Endothelial cell (in vitro differentiated cells): ENCODE results near the gene HSPA12B. TPM values are rescaled to one million over a fixed set of nuclear protein-coding genes. Genes with fewer than 3 reads are reported as not detected.

Experiments
- DNase-seq: peaks from one replicate; pipeline ENCODE4 v3.0.0; 2021; ENCODE audit warnings: low spot score
- H3K27ac Mint-ChIP-seq: one replicate; pipeline ENCODE4 v1.8.0; 2021; ENCODE audit warnings: mixed read lengths, inconsistent platforms; ENCODE audit not compliant: unreplicated experiment
- H3K27me3 Mint-ChIP-seq: one replicate; pipeline ENCODE4 v1.8.0; 2021; ENCODE audit warnings: mild to moderate bottlenecking, moderate library complexity, mixed read lengths, inconsistent platforms; ENCODE audit not compliant: unreplicated experiment
- H3K36me3 Mint-ChIP-seq: one replicate; pipeline ENCODE4 v1.8.0; 2021; ENCODE audit warnings: mild to moderate bottlenecking, low read depth, mixed read lengths, inconsistent platforms; ENCODE audit not compliant: unreplicated experiment
- H3K4me1 Mint-ChIP-seq: one replicate; pipeline ENCODE4 v1.8.0; 2021; ENCODE audit warnings: mild to moderate bottlenecking, mixed read lengths, inconsistent platforms; ENCODE audit not compliant: unreplicated experiment
- H3K4me3 Mint-ChIP-seq: one replicate; pipeline ENCODE4 v1.8.0; 2021; ENCODE audit warnings: mild to moderate bottlenecking, mixed read lengths, inconsistent platforms; ENCODE audit not compliant: unreplicated experiment
- H3K9me3 Mint-ChIP-seq: one replicate; pipeline ENCODE4 v1.8.0; 2021; ENCODE audit warnings: mixed read lengths, inconsistent platforms; ENCODE audit not compliant: unreplicated experiment
- total RNA-seq: library from RNA; stranded (reverse); fragmentation: NEBNext Ultra II Directional; extraction: Animal tissue kit (Norgen Biotek cat#: 25700); gene quantifications from one replicate; pipeline ENCODE4 v1.2.1, GENCODE V29; 2021; ENCODE audit not compliant: unreplicated experiment
- TF ChIP-seq, protein P1 (sequence below): fragments of 200-600 bp; sonication (generic); IDR thresholded peaks from one replicate; pipeline ENCODE4 v1.5.0; 2021; ENCODE audit warnings: antibody characterized with exemption; ENCODE audit not compliant: unreplicated experiment

Gene HSPA12B
- total RNA-seq, 1 donor from 2014 or later = 12.7 TPM

DNA sequence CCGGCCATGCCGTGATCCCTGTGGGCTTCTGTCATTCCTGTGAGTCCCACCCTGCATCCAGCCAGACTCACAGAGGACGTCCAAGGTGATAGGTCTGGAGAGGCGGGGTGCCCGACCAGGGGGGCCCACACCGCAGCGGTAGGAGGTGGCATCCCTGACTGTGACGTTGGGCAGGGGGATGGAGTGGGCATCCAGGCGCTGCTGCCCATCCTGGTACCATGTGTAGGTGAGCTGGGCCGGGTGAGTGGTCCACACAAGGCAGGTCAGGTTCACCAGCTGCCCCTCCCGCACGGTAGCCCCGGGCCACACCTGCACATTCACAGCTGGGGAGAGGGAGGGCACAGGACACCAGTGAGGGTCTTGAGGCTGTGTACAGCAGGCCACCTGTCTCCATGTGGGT, 39.1 kb upstream of the HSPA12B start:
- no peak for DNase-seq
- peaks cover 3% of the 10 kb centered on the region for H3K27me3 Mint-ChIP-seq
- H3K4me1 Mint-ChIP-seq = no peaks in the 10 kb centered on the region
- no peak overlapping the region for H3K27ac Mint-ChIP-seq
- H3K4me3 Mint-ChIP-seq = no peak overlapping the region
- H3K9me3 Mint-ChIP-seq = no peaks in the 10 kb centered on the region
- H3K36me3 Mint-ChIP-seq = no peaks in the 10 kb centered on the region
- TF ChIP-seq, protein P1, sequence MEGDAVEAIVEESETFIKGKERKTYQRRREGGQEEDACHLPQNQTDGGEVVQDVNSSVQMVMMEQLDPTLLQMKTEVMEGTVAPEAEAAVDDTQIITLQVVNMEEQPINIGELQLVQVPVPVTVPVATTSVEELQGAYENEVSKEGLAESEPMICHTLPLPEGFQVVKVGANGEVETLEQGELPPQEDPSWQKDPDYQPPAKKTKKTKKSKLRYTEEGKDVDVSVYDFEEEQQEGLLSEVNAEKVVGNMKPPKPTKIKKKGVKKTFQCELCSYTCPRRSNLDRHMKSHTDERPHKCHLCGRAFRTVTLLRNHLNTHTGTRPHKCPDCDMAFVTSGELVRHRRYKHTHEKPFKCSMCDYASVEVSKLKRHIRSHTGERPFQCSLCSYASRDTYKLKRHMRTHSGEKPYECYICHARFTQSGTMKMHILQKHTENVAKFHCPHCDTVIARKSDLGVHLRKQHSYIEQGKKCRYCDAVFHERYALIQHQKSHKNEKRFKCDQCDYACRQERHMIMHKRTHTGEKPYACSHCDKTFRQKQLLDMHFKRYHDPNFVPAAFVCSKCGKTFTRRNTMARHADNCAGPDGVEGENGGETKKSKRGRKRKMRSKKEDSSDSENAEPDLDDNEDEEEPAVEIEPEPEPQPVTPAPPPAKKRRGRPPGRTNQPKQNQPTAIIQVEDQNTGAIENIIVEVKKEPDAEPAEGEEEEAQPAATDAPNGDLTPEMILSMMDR = no peak

DNA sequence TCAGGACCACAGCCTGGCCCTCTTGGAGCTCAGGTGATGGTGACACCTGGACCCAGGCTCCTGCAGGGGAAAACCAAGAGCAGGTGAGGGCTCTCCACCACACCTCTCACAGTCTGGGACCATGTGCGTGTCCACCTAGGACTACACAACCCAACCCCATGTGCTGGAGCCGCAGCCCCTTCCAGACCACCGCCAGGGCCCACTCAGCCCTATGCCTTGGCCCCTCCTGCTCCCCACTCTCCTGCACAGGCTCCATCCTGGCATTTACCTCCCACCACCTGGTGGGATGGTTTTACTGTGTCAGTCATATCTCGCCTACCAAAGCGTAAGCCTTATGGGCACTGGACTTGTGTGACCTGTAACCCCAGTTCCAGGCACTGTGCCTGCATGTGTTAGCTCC, 37.6 kb upstream of the HSPA12B start:
- DNase-seq = no peak
- Mint-ChIP-seq H3K4me3 (no peak overlapping the region), H3K4me1 (no peaks in the 10 kb centered on the region), H3K27me3 (peaks cover 2% of the 10 kb centered on the region), H3K27ac (no peak overlapping the region), H3K9me3 (no peaks in the 10 kb centered on the region), H3K36me3 (no peaks in the 10 kb centered on the region)
- TF ChIP-seq, protein P1 = no peak

DNA sequence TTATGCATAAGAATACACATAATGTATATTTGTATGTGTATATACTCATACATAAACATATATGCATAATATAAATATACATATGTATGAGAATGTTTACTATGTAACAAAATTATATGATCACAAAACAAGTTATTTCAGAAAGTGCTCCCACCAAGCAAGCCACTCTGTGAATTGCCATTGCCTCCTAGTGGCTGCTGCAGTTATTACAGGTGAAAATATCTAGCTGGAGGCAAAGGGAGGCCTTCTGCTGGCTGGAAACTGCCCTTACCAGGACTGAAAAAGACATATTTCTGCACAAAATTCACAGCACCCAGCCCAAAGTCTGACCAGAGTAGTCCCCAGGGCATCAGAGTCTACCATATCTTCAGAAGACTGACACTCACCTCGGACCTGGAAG, 36.3 kb upstream of the HSPA12B start:
- H3K27me3 Mint-ChIP-seq = peaks cover 2% of the 10 kb centered on the region

DNA sequence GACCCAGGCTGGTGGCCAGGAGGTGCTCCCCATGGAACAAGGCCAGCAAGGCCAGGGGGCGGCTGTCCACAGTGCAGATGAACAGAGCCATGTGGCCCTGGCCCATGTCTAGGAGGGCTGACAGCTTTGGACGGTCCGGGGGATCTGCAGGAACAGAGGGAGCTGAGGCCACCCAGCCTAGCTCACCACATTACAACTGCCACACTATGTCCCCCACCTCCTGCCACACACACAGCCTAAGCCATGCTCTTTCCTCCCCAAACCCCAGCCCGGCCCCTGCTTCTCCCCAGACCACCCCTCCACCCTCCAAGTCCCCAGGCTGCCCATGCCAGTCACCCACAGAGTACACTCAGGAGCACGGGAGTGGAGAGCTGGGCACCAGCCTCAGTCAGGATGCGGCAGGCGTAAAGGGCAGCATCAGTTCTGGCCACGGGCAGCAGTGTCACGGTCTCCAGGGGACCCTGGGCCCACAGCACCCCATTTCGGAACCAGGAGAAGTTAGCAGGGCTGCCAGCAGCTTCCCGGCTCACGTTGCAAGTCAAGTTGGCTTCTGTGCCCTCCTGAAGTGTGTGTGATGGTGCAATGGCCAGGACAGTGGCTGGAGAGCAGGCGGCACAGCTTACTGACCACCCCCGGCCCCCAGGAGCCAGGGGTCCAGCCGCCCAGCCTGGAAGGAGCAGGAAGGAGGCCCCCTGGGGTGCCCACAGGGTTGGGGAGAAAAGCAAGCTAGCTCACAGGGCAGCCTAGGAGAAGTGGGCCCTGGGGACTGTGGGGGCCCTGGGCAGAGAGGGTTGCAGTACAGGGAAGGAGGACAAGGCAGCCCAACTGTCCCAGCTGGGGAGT, 35.5 kb upstream of the HSPA12B start:
- H3K27ac Mint-ChIP-seq = no peak overlapping the region
- TF ChIP-seq, protein P1 = no peak
- H3K36me3 Mint-ChIP-seq = no peaks in the 10 kb centered on the region
- H3K4me3 Mint-ChIP-seq = no peak overlapping the region
- no peaks in the 10 kb centered on the region for H3K9me3 Mint-ChIP-seq
- peaks cover 2% of the 10 kb centered on the region for H3K27me3 Mint-ChIP-seq
- no peaks in the 10 kb centered on the region for H3K4me1 Mint-ChIP-seq
- no peak for DNase-seq

More for the DNA sequence above, 36.3 kb upstream of the HSPA12B start:
- Mint-ChIP-seq H3K36me3 (no peaks in the 10 kb centered on the region), H3K9me3 (no peaks in the 10 kb centered on the region), H3K27ac (no peak overlapping the region), H3K4me1 (no peaks in the 10 kb centered on the region), H3K4me3 (no peak overlapping the region)
- DNase-seq = no peak
- TF ChIP-seq, protein P1 = peak; percentile 70

DNA sequence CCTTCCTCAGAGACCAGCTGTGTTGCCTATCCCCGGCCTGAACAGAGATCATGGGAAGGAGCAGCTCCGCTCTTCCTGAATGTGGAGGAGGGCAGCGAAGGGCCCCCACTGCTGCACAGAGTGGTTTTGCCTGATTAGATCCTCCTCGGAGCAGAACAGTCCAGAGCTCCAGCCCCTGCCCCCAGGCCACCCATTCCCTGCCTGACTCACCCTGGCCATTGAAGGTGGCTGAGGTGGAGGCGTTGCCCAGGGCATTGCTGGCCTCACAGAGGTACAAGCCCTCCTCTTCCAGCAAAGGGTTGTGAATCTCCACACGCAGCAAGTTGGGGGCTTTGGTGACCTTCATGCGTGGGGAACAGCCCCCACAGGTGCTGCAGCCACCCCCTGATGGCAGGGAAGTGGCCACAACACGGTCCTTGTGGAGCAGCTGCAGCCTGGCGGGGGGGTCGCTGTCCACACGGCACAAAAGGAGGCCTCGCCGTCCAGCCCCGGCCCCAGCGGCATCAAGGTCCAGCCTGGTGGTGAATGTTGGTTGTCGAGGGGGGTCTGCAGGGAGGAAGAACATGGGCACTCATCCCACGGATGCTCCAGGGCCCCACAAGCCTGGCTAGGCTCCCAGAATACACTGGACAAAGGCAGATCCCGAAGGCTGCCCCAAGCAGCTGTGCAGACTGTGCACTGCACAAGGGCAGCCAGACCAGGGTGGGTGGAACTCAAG, 34.7 kb upstream of the HSPA12B start:
- H3K9me3 Mint-ChIP-seq = no peaks in the 10 kb centered on the region
- TF ChIP-seq, protein P1 = no peak
- no peak overlapping the region for H3K27ac Mint-ChIP-seq
- H3K27me3 Mint-ChIP-seq = peaks cover 2% of the 10 kb centered on the region
- H3K4me3 Mint-ChIP-seq = no peak overlapping the region
- DNase-seq = no peak
- H3K36me3 Mint-ChIP-seq = no peaks in the 10 kb centered on the region
- H3K4me1 Mint-ChIP-seq = no peaks in the 10 kb centered on the region
